Heart left ventricle (tissue), 16 donors: ENCODE data around the gene DNM3. TPM values are rescaled to one million over a fixed set of nuclear protein-coding genes. Genes with fewer than 3 reads are reported as not detected.
A peak's percentile ranks its signal among the peaks of the same experiment; 100 is the strongest.

Source experiments
- ATAC-seq, 4 donors: fragments of 200-7000 bp; cut with Tn5 transposase; one replicate each; pipeline ENCODE4 v1.9.1; 2020 to 2022; ENCODE audit warnings: moderate library complexity in 4 of 4, mild to moderate bottlenecking in 3 of 4, moderate number of reproducible peaks in 1 of 4
- DNase-seq, 5 donors: peaks; one replicate each; pipeline ENCODE4 v3.0.0-alpha.2; 2020
- H3K27ac ChIP-seq, 12 donors: fragments of 200-600 bp; sonication (generic) in 4 of 12; one replicate each; pipeline versions ENCODE4 v1.5.0 to v1.8.0; 2016 to 2022; ENCODE audit warnings: mild to moderate bottlenecking in 2 of 12
- H3K27me3 ChIP-seq, 9 donors: fragments of 200-600 bp; sonication (generic) in 2 of 9; one replicate each; pipeline versions ENCODE4 v1.5.1 to v1.8.0; 2016 to 2022; ENCODE audit warnings: mild to moderate bottlenecking in 3 of 9
- H3K36me3 ChIP-seq, 9 donors: fragments of 200-600 bp; sonication (generic) in 2 of 9; one replicate each; pipeline versions ENCODE4 v1.5.0 to v1.8.0; 2018 to 2022; ENCODE audit warnings: mild to moderate bottlenecking in 2 of 9
- H3K4me1 ChIP-seq, 12 donors: fragments of 200-600 bp; sonication (generic) in 4 of 12; one replicate each; pipeline versions ENCODE4 v1.5.0 to v1.8.0; 2016 to 2022; ENCODE audit warnings: mild to moderate bottlenecking in 3 of 12
- H3K4me3 ChIP-seq, 12 donors: fragments of 200-600 bp; sonication (generic) in 4 of 12; one replicate each; pipeline versions ENCODE4 v1.5.0 to v1.8.0; 2017 to 2022; ENCODE audit warnings: mild to moderate bottlenecking in 9 of 12, moderate library complexity in 4 of 12
- H3K9me3 ChIP-seq, 12 donors: fragments of 200-600 bp; sonication (generic) in 4 of 12; one replicate each; pipeline versions ENCODE4 v1.5.0 to v1.8.0; 2016 to 2022; ENCODE audit warnings: mild to moderate bottlenecking in 1 of 12
- CTCF ChIP-seq, 12 donors: fragments of 200-600 bp; sonication (generic) in 4 of 12; IDR thresholded peaks; one replicate each; pipeline versions ENCODE4 v1.5.0 to v1.8.0; 2018 to 2022; ENCODE audit warnings: antibody characterized with exemption in 12 of 12, mild to moderate bottlenecking in 5 of 12
- POLR2A ChIP-seq, 2 donors: fragments of 450-650 bp; IDR thresholded peaks; one replicate each; pipeline ENCODE4 v1.6.1; 2017; ENCODE audit warnings: antibody characterized with exemption in 2 of 2, mild to moderate bottlenecking in 2 of 2, moderate library complexity in 2 of 2
- WGBS, 4 donors: extraction: QIAGEN DNeasy Blood & Tissue Kit in 2 of 4; methylation state at CpG; one replicate each; pipeline versions ENCODE4 v1.1.5 to v1.1.7; 2013 to 2018; 5-methylcytosine and 5-hydroxymethylcytosine counted together
- intact Hi-C, 10 donors: fragments of 100-400 bp; cut with DNase I; formaldehyde crosslinking; loops; one replicate each; pipeline versions ENCODE4 v1.11.1 to v1.14.2; 2022
- polyA plus RNA-seq, 2 donors: library from polyadenylated mRNA; stranded (reverse); fragments of 200-250 nt; gene quantifications; one replicate each; pipeline ENCODE4 v1.2.3, GENCODE V29; 2013
- total RNA-seq, 9 donors: library from RNA; depleted of rRNA in 2 of 9; stranded (reverse); fragments of >200 nt in 2 of 9; fragmentation: NEBNext Ultra II Directional in 3 of 9; extraction: Animal tissue kit (Norgen Biotek cat#: 25700) in 3 of 9; gene quantifications; one replicate each; pipeline versions ENCODE4 v1.1.0 to v1.2.4, GENCODE V29; 2016 to 2023
- donor health status: ischemic (EF 13 %, LVEDD 7.1; RV severe dilation, severe dysfunction).
- donor health status: healthy with polysubstance abuse.
- donor health status: DM: no; HTN: yes; CAD: no.
- donor health status: DM: no; HTN: no; CAD: no.
- donor health status: ischemic (EF 25% LVEDD 6.9; RV normal size, moderate dysfunction).
- donor health status: ischemic (EF 25% LVEDD 5.7; RV mildly dilated, moderate dysfunction).
- donor health status: healthy.
- donor health status: DM: yes; HTN: yes; CAD: no.
- donor health status: ischemic (EF 35%, LVEDD 5.7; RV mildly dilated, moderate dysfunction).
- donor health status: nonischemic (EF 11% LVEDD 7.7; RV severe dilation, severe dysfunction).
- donor health status: DM: yes; HTN: yes; CAD: no.
- donor health status: PGD.
- donor health status: ischemic (EF 29% LVEDD 5.4; RV normal size, mild dysfunction).
- donor health status: nonischemic (EF 23%, LVEDD 6.1; RV moderate dilation, normal function).

Gene DNM3
- total and polyA plus RNA-seq, 11 donors = 0.44 to 3.9 (median 1.9) TPM

- intact Hi-C loops = loop anchor here (1.0 to 5.0 kb wide), 5 partner anchors 309 to 355 kb away; partner anchors contain the start of gene PIGC (in 1 of the 10)
- H3K36me3 ChIP-seq = no peaks in the 10 kb centered on the region
- DNase-seq (peak; percentile 14 to 61 (median 43)), ATAC-seq (peak; percentile 64 to 85 (median 76))
- no peak for TF ChIP-seq POLR2A (IDR thresholded peaks at IDR 0.05)
- peak; percentile 43 to 74 (median 66) for TF ChIP-seq CTCF (IDR thresholded peaks at IDR 0.05)
- H3K27me3 ChIP-seq = no peaks in the 10 kb centered on the region
- no peaks in the 10 kb centered on the region for H3K9me3 ChIP-seq
- no peak overlapping the region for H3K4me3 ChIP-seq
- no peak overlapping the region for H3K27ac ChIP-seq
- WGBS, 4 donors = 60 to 73% (median 71%) methylated on average over 7 of the region's 7 CpGs
- no peaks in the 10 kb centered on the region for H3K4me1 ChIP-seq
Measured at GRCh38 chr1:172089768-172090510, 248.6 kb downstream of the DNM3 start.

GRCh38 chr1:172090511-172090817 lies 249.2 kb downstream of the DNM3 start:
- TF ChIP-seq POLR2A (IDR thresholded peaks at IDR 0.05) = no peak
- TF ChIP-seq CTCF (IDR thresholded peaks at IDR 0.05) = peak in 1 of 12 donors; percentile 6
- Histone ChIP-seq H3K4me3 (no peak overlapping the region), H3K4me1 (no peaks in the 10 kb centered on the region), H3K9me3 (no peaks in the 10 kb centered on the region), H3K36me3 (no peaks in the 10 kb centered on the region), H3K27ac (no peak overlapping the region), H3K27me3 (no peaks in the 10 kb centered on the region)
- intact Hi-C loops = loop anchor here in 9 of 10 donors (1.0 to 5.0 kb wide), 5 partner anchors 308 to 354 kb away; partner anchors contain the start of gene PIGC (in 1 of the 9)
- WGBS, 4 donors = 22 to 35% (median 25%) methylated on average over 1 of the region's 1 CpG
- no peak for DNase-seq
- ATAC-seq = no peak

GRCh38 chr1:172095846-172096245 lies 254.5 kb downstream of the DNM3 start:
- Histone ChIP-seq H3K36me3 (no peaks in the 10 kb centered on the region), H3K4me3 (no peak overlapping the region), H3K4me1 (no peaks in the 10 kb centered on the region), H3K27ac (no peak overlapping the region), H3K27me3 (no peaks in the 10 kb centered on the region), H3K9me3 (no peaks in the 10 kb centered on the region)
- no peak for ATAC-seq
- WGBS, 4 donors = 90 to 100% (median 94%) methylated on average over 2 of the region's 2 CpGs
- no peak for DNase-seq
- TF ChIP-seq POLR2A (IDR thresholded peaks at IDR 0.05) = no peak
- no peak for TF ChIP-seq CTCF (IDR thresholded peaks at IDR 0.05)
- intact Hi-C loops = no loop called here

- DNase-seq (no peak), ATAC-seq (no peak)
- Histone ChIP-seq H3K4me1 (no peaks in the 10 kb centered on the region), H3K9me3 (no peaks in the 10 kb centered on the region), H3K27me3 (no peaks in the 10 kb centered on the region), H3K4me3 (no peak overlapping the region), H3K36me3 (no peaks in the 10 kb centered on the region), H3K27ac (no peak overlapping the region)
- intact Hi-C loops = no loop called here
- TF ChIP-seq POLR2A (IDR thresholded peaks at IDR 0.05) = no peak
- no peak for TF ChIP-seq CTCF (IDR thresholded peaks at IDR 0.05)
Measured at GRCh38 chr1:172105230-172105629, 263.9 kb downstream of the DNM3 start.
